ENCODE measurements around the gene CLPX.

DNA sequence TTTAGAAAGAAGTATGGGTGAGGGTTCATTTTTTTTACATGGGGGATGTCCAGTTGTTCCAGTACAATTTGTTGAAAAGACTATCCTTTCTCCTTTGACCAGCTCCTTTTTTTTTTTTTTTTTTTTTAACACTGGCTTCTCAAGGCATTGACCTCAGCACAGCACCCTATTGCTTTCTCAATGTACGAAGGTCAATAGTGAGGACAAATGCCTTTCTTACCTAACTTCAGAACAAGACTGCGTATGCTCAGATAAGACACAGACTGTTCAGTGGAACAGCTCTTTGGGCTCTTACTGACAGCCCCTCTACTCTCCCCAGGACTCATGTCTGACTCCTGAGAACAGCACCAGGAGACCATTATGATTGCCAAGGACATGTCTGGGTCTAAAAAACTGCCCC is 36.6 kb upstream of the CLPX start:
- TF ChIP-seq, protein P1, sequence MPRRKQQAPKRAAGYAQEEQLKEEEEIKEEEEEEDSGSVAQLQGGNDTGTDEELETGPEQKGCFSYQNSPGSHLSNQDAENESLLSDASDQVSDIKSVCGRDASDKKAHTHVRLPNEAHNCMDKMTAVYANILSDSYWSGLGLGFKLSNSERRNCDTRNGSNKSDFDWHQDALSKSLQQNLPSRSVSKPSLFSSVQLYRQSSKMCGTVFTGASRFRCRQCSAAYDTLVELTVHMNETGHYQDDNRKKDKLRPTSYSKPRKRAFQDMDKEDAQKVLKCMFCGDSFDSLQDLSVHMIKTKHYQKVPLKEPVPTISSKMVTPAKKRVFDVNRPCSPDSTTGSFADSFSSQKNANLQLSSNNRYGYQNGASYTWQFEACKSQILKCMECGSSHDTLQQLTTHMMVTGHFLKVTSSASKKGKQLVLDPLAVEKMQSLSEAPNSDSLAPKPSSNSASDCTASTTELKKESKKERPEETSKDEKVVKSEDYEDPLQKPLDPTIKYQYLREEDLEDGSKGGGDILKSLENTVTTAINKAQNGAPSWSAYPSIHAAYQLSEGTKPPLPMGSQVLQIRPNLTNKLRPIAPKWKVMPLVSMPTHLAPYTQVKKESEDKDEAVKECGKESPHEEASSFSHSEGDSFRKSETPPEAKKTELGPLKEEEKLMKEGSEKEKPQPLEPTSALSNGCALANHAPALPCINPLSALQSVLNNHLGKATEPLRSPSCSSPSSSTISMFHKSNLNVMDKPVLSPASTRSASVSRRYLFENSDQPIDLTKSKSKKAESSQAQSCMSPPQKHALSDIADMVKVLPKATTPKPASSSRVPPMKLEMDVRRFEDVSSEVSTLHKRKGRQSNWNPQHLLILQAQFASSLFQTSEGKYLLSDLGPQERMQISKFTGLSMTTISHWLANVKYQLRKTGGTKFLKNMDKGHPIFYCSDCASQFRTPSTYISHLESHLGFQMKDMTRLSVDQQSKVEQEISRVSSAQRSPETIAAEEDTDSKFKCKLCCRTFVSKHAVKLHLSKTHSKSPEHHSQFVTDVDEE (CRISPR knock-in tag; IDR thresholded peaks at IDR 0.05), result no peak
- no peak for TF ChIP-seq PPARA (CRISPR knock-in tag; IDR thresholded peaks at IDR 0.05; ENCODE audit: borderline replicate concordance)
- TF ChIP-seq ZFP30 (CRISPR knock-in tag; IDR thresholded peaks at IDR 0.05), result no peak
- TF ChIP-seq, protein P2, sequence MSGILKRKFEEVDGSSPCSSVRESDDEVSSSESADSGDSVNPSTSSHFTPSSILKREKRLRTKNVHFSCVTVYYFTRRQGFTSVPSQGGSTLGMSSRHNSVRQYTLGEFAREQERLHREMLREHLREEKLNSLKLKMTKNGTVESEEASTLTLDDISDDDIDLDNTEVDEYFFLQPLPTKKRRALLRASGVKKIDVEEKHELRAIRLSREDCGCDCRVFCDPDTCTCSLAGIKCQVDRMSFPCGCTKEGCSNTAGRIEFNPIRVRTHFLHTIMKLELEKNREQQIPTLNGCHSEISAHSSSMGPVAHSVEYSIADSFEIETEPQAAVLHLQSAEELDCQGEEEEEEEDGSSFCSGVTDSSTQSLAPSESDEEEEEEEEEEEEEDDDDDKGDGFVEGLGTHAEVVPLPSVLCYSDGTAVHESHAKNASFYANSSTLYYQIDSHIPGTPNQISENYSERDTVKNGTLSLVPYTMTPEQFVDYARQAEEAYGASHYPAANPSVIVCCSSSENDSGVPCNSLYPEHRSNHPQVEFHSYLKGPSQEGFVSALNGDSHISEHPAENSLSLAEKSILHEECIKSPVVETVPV (CRISPR knock-in tag; IDR thresholded peaks at IDR 0.05), result no peak
- no peak for TF ChIP-seq TCF4 (CRISPR knock-in tag; IDR thresholded peaks at IDR 0.05; ENCODE audit: borderline replicate concordance)
- no peak for TF ChIP-seq ZC3H10 (CRISPR knock-in tag; IDR thresholded peaks at IDR 0.05)
- TF ChIP-seq SNAI2 (CRISPR knock-in tag; IDR thresholded peaks at IDR 0.05), result no peak
- no peak for TF ChIP-seq TOX (CRISPR knock-in tag; IDR thresholded peaks at IDR 0.05; ENCODE audit: borderline replicate concordance)
- TF ChIP-seq, protein P3, sequence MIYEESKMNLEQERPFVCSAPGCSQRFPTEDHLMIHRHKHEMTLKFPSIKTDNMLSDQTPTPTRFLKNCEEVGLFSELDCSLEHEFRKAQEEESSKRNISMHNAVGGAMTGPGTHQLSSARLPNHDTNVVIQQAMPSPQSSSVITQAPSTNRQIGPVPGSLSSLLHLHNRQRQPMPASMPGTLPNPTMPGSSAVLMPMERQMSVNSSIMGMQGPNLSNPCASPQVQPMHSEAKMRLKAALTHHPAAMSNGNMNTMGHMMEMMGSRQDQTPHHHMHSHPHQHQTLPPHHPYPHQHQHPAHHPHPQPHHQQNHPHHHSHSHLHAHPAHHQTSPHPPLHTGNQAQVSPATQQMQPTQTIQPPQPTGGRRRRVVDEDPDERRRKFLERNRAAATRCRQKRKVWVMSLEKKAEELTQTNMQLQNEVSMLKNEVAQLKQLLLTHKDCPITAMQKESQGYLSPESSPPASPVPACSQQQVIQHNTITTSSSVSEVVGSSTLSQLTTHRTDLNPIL (CRISPR knock-in tag; IDR thresholded peaks at IDR 0.05; ENCODE audit: low read depth), result no peak
- TF ChIP-seq GLIS3 (CRISPR knock-in tag; IDR thresholded peaks at IDR 0.05), result no peak

Data from SK-N-SH treated with all-trans-retinoic acid at 6 μM for 48 hours (cell line).